Measurements from ENCODE around the gene PIEZO1. TPM values are rescaled to one million over a fixed set of nuclear protein-coding genes. Genes with fewer than 3 reads are reported as not detected.

PIEZO1 gene
- polyA plus RNA-seq, 1 donor = 31.9 TPM

DNA sequence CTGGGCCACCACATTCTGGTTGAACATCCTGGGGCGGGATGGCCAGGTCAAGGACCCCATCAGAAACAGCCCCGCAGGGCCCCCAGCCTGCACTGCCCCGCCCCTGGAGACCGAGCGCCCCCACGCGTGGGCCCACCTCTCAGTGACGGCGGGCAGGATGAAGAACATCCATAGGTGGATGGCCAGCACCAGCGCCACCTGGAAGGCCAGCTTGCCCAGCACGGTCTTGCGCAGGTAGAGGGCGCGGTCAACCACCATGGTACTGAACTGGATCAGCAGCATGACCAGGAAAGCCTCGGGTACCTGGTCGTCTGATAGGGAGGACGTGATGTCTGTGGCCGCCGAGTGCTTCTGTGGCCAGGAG lies 65.1 kb downstream of the PIEZO1 start:
- no peak for DNase-seq

DNA sequence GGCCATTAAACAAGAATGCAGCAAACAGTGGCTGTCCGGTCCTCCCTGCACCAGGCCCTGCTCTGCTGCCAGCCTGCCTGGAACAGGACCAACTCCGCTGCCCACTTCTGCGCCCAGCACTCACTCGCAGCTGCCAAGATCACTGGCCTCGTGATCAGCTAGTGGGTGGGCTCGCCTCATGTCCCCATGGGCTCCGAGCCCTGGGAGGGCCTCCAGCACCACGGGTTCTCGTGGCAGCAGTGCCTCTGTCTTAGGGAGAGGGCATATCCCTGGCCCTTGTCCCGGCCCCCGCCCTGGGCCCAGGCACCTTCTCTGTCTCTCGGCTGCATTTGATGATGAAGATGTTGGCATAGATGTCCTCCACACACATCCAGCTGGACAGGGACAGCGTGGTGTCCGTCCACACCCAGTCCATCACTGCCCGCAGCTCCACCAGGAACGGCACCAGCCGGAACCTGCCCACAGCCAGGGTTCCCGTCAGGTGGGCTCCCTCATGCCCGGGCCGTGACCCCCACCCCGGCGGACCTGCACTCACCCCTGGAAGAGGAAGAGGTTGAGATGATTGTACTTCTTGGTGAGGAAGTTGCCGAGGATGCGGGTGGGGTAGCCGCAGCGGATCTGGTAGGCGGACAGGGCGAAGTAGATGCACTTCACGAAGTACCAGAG lies 65.6 kb downstream of the PIEZO1 start:
- no peak for DNase-seq

DNA sequence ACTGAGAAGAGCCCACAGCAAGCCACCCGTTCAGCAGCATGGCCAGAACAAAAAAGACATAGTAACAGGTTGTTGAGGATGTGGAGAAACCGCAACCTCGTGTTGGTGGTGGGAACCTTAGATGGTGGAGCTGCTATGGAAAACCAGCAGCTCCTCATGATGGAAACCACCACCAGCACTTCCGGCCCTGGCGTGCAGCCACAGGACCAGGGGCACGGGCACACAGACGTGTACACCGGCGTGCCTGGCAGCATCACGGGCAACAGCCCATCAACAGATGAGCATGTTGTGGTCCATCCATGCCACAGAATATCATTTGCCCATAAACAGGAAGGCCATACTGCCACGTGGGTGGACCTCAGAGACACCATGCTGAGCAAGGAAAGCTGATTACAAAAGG lies 66.8 kb downstream of the PIEZO1 start:
- no peak for DNase-seq

DNA sequence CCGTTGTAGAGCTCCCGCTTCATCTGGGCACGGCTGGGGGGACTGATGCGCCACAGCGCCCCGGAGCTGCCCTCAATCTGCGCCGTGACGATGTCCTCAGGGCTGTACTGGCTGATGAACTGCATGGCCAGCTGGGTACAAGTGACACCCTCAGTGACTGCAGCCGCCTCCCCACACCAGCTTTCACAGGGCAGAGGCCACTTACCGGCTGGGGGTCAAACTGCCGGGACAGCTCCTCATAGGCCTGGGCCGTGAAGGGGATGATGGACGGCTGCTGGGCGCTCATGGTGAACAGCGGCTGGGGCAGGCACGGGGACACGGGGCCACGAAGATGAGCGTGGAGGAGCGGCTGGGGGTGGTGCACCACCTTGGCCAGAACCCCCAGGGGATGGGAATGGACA lies 68.4 kb downstream of the PIEZO1 start:
- DNase-seq = no peak

DNA sequence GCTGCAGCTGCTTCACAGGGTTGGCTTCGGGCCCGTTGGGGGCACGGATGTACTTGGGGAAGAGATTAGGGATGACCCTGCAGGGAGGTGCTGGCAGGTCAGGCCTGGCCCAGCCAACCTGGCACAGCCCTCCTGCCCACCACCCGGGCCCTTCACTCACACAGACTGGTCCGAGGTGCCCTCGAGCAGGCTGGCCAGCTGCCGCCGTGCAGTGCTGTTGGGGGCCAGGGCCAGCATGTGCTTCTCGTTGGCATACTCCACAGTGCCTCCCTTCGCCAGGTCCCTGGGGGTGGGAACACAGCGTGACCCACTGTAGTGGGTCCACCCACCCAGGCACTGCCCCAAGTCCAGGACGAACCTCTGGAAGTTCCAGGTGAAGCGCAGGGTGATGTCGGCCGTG lies 68.8 kb downstream of the PIEZO1 start:
- no peak for DNase-seq

DNA sequence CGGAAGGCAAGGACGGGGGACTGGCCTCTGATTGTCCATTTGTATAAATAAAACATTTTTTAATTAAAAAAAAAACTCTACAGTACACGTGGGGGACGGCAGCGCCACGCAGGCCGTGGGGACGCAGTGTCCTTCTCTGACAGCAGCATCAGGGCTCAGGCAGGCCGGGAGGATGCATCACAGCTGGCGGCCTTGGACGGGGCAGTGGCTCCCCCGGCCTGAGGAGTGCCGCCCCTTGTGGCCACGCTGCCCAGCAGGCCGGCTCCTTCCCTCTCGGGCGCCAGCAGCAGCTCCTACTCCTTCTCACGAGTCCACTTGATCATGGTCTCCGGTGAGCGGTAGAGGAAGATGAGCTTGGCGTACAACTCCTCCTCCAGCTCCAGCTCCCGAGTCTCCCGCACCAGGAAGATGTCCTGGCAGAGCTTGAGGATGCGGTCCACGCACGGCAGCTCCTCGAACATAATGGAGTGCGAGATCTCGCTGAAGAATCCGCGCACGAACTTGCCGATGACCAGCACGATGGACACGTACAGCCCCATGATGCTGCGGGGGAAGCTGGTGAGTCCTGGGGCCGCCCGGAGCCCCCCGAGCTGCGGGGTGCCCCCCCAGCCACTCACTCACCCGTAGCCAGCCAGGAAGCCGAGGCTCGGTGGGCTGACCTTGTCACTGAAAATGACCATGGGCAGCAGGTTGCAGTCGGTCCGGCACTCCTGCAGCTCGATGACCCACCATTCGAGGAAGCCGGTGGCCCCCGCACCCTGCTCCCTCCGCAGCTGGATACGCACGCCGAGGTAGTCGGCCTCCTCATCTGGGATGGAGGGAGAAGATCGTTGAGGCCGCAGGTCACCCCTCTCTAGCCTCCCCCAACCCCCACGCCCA lies 69.5 kb downstream of the PIEZO1 start:
- no peak for DNase-seq

DNA sequence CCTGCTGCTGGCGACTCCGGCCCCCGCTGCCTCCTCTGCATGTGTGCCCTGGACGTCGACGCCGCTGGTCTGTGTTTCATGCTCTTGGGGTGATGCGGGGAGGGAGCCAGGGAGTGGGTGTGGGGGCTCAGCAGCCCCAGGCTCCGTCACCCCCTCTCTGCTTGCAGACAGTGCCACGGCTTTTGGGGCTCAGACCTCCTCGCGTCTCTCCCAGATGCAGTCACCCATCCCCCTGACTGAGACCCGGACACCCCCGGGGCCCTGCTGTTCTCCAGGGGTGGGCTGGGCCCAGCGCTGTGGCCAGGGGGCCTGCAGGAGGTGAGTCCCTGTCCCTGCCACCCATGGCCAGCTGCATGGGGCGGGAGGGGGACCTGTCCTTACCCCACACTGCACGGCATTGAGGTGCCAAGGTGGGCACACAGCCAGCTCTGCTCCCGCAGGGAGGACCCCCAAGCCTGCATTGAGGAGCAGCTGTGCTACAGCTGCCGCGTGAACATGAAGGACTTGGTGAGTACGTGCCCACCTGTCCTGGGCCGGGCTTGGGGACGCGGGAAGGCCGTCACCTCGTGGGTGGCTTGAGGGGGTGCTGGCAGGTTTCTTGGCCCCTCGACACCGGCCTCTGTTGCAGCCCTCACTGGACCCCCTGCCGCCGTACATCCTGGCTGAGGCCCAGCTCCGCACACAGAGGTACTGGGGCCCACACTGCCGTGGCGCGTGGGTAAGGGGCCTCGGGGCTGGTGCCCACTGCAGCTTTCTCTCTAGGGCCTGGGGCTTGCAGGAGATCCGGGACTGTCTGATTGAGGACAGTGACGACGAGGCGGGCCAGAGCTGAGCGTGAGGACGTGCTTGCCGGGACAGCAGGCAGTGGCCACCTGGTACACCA lies 70.4 kb downstream of the PIEZO1 start:
- DNase-seq = no peak

DNA sequence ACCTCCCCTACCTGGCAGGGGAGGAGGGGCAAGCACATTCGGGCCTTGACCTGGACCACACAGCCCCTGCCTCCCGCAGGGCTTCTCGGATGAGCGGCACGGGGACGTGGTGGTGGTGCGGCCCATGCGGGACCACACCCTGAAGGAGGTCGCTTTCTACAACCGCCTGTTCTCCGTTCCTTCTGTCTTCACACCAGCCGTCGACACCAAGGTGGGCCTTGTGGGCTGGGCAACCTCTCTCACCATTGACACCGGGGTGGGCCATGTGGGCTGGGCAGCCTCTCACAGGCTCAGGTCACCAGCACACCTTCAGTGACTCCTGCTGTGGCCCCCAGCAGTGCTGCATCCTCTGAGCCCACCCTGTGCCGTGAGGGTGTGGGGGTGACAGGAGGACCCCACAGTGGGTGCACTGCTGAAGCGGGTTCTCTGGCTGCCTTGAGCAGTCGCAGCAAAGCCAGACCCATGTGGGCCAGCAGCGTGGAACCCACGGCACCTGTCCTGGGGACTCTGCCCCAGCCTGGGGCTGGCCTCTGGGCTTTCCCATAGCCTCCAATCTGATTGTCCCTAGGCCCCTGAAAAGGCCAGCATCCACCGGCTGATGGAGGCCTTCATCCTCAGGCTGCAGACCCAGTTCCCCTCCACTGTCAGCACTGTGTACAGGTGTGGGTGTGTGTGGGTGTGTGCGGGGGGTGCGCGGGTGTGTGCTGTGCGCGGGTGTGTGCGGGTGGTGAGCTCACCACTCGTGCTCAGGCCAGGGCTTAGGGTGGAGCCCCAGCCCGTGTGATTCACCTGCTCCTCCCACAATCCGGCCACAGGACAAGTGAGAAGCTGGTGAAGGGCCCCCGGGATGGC lies 71.2 kb downstream of the PIEZO1 start:
- no peak for DNase-seq

DNA sequence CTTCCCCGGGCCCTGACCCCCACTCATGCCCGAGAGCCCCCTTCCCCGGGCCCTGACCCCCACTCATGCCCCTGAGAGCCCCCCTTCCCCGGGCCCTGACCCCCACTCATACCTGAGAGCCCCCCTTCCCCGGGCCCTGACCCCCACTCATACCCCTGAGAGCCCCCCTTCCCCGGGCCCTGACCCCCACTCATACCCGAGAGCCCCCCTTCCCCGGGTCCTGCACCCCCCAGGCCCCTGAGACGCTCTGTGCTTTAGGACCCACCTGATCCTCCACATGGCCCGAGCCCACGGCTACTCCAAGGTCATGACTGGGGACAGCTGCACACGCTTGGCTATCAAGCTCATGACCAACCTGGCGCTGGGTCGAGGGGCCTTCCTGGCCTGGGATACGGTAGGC lies 72.0 kb downstream of the PIEZO1 start:
- no peak for DNase-seq

DNA sequence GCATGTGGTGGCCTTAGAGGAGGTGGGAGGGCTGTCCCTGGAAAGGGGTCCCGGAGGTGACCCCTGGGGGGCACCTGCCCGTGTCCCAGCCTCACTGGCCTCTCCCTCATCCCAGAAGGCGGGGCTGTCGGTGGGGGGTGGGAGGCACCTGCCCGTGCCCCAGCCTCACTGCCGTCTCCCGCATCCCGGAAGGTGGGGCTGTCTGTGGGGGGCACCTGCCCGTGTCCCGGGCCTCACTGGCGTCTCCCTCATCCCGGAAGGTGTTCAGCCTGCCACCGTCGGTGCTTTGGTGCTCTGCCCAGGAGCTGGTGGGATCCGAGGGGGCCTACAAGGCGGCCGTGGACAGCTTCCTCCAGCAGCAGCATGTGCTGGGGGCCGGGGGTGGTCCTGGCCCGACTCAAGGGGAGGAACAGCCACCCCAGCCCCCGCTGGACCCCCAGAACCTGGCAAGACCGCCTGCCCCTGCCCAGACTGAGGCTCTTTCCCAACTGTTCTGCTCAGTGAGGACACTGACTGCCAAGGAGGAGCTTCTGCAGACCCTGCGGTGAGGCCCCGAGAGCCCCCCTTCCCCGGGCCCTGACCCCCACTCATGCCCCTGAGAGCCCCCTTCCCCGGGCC lies 72.5 kb downstream of the PIEZO1 start:
- DNase-seq = no peak

DNA sequence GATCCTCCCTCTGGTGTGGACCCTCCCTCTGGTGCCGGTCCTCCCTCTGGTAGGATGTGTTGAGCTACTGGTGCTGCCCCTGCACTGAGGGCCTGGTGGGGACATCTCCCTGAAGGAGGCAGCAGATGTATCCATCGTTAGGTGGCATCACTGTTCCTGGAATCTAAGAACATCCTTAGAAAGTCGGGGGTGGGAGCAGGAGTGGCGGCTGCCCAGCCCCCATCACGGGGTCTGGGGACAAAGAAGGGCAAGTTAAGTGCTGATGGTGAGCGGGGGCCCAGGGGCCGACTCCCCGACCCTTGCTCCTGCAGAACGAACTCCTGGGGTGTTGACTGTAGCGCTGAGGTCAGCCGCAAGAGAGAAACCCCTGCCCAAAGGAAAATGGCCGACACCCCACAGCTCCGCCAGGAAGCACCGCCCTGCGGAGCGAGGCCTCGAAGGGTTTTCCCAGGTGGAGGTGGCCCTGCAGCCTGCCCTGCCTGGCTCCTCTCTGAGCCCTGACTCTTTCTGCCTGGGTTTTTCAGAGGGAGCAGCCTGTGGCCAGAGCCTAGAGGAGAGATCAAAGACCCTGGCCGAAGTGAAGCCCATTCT lies 73.2 kb downstream of the PIEZO1 start:
- DNase-seq = no peak

DNA sequence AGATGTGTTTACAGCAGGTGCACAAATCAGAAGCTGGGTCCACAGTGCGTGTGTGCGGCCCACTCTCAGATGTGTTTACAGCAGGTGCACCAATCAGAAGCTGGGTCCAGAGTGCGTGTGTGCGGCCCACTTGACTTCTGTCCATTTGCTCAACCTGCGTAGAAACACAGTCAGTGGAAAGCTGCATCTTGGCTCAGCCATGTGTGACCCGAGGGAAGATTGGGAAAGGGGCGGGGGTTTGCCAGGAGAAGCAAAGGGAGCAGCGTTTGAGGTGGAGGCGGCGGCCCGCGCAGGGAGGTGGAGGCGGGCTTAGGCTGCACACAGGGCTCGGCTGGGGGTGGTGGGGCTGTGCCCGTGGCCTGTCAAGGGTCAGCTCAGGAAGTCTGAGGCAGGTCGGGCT lies 74.5 kb downstream of the PIEZO1 start:
- DNase-seq = no peak

DNA sequence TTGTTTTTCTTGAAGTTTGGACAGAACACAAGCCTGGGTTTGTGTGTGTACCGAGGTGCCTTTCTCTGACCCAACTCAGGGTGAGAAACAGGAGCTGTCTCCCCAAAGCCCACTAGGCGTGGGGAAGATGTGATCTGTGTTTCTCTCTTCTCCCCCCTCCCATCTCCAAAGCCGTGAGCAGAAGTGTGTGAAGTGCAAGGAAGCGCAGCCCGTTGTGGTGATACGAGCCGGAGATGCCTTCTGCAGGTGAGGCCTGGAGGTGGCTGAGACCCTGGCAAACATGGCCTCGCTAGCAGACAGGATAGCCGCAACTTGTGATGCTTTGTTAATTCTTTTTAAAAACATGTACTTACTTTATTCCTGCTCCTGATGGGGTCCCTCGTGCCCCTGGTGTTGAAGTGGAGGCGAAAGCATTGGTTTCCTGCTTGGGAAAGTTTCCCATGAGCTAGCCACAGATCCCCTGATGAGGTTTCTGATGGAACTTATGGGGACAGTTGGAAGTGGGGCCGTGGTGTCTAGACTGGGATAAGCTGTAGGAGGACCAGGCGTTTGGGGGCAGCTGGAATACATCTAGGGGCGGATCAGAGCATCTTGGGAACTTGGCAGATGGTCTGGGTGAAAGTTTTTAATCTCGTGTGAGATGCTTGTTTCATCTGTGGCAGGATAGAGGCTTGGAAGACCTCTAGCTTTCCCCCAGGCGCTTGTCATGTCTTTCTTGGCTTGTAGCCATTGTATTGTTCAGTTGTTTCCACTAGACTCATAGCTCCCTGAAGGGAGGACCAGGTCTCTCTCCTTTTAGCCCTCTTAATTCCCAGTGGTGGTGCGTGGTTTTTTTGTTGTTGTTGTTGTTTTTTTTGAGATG lies 77.8 kb downstream of the PIEZO1 start:
- DNase-seq = no peak

DNA sequence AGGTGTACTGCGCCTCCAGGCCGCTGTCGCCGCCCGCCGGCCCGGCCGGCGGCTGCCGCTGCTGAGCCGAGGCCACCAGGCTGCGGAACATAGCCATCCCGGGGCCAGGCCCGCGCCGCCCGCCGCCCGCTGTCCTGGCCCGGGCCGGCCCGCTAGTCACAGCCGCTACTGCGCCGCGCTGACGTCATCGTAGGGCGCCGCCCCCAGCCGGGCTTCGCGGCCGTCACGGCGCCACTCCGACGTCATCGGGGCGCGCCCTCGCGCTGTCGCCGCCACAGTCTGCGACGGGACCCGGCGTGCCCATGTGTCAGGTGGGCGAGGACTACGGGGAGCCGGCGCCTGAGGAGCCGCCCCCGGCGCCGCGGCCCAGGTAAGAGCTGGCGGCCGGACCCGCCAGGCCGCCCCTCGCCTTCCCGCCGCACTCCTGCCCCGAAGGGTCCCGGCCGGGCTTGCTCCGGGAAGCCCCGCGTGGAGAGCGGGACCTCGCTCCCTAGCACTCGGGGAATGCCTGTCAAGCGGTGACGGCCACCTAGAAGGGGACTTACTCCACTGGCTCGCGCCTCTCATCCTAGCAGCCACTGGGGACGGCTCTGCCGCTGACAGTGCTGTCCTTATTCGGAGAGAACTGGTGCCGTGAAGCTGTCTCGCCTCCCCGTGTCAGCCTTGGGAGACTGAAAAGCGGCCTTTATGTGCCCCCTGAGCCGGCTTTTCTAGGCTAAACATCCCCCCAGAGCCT lies 78.6 kb downstream of the PIEZO1 start, which contains the start of the genes CTU2 and RNF166:
Gene CTU2 (plus strand): TSS at position 275 of the 736 bp plus-strand sequence. CDS start 28 bp downstream, at position 303.
Gene RNF166 (minus strand): TSS at position 180 of the 736 bp plus-strand sequence. CDS start 83 bp downstream, at position 97.
- peak; percentile 86 for DNase-seq

DNA sequence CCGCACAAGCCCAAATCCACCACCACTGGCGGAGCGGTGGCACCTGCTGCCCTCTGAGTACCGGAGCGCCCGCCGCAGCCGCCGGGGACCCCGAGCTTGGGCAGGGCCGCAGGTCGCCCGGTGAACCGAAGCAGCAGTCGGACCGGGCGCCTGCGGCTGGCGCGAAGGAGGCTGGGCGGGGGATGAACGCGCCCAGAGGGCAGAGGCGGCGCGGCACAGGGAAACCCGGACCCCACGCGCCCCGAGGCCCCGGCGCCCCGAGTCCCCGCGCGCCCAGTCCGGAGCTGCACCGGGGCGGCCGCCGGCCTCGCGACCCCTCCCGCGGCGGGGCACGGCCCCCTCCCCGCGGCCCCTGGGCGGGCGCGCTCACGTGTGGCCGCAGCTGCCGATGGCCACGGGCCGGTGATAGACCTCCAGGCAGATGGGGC lies 79.2 kb downstream of the PIEZO1 start:
- DNase-seq = no peak

DNA sequence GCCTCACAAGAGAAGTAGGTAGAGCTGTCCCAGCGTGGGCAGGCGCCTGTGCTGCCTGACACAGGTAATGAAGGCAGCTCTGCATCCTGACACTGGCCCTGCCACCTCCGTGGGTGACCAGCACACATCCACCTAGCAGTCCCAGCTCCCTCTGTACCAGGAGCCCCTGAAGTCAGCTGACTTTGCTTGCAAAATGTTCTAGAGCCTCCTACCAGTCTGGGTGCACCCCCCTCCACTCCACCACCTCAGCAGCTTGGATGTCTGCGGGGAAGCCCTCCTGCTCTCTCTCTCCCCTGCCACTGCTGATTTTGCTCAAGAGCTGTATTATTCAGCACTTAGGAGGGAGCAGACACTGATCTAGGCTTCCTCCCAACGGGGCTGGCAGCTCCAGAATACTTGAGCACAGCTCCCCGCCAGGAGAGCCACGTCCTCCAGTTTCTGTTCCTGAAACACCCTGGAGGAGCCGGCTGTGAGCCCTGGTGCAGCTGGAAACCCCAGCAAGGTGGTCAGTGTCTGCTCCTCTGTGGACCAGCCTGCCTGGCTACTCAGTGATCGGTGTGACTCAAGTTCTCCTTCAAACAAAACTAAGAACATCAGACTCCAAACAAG lies 79.8 kb downstream of the PIEZO1 start:
- no peak for DNase-seq

DNA sequence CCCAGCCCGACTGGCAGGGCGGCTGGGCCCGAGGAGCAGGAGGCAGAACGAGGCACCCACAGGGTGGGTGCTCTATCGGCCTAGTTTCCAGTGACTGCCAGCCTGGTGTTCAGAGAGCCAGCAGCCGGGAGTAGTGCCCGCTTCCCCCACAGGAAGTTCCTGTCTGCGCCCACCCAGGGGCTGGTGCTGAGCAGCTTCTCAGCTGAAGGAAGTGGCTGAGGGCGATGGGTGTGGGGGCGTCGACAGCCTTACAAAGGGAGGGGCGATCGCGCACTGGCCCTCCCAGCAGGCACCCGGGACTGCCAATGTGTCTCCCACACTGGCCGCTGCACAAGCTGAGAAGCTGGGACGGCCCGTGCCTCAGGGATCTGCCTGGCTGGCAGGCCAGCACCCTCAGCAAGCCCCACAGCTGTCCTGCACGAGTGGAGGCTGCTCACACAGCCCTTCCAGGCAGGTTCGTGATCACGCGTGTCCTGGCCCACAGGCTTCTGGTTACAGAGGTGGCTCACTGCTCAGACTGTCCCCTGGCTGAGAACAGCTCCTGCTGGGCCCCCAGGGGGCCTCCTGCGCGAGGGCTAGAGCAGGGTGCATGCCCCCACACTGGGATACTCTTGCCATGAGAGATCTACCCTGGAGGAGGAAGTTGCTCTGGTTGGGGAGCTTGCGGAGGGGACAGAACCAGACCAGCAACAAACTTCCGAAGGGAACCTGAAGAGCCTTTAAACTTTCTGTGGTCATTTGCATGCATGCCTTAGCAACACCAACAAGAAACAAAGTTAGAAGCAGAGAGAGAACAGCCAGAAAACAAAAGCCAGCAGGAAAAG lies 81.3 kb downstream of the PIEZO1 start:
- DNase-seq = no peak

Data from left kidney (tissue), 2 donors.